ENCODE measurements around the gene OVCA2.
A peak's percentile ranks its signal among the peaks of the same experiment; 100 is the strongest.

OVCA2 gene

DNA sequence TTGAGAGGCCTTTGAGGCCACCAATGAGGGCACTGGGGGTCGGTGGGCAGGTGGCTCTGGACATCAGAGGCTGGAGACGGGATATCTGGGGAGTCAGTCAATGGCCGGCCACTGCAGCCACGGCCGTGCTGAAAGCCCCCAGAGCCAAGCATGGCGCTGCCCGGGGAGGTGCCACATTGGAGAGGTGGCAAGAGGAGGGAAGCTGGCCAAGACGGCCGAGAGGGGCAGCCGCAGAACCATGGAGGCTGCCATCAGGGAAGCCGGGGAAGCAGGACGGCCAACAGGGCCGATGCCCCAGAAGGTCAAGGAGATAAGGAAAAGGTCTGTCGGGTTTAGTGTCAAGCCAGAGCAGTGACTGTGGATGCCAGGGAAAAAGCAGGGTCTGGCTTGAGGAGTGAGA is 26.5 kb upstream of the OVCA2 start:
- no peak for DNase-seq

DNA sequence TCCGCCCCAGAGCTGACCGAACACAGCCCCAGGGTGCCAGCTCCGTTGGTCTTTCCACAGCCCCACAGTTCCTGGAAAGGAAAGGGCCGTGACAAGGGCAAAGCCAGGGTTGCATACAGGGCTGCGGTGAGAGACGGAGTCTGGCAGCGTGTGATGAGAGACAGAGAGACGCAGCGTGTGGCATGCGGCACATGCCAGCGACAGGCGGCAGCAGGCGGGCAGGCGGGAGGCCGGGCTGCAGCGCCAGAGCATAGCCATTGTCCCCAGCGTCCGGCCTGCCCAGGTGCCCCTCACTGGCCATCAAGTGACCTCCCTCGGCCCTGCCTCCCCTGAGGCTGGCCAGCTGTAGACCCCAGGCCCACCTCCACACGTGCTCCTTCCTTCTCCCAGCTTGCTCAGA is 25.3 kb upstream of the OVCA2 start:
- DNase-seq = no peak

DNA sequence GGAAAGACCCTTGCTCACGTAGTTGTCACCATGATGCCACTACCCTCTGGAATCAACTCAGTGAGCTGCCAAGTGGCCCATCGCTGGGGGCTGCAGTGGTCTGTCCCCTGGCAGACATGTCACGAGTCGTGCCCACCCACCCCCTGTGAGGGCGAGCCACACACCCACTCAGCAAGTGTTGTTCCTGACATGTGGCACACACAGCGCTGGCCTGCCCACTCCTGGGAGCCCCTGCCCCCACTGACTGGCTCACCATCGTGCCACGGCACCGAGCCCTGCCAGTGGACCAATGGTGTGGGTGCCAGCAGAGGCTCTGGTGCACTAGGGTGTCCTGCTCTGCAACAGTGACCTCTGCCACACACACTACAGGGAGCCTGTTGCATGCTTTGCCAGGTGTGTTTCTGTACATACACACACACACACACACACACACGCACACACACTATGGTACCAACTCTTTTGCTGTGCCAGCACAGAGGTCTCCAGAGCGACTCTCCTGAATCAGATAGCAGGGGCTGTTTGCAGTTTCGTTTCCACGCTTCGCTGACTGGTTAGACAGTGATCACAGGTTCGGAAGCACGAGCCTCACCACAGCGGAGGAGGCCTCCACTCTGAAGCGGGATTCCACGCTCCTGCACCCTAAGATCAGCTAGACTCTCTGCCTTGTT is 24.4 kb upstream of the OVCA2 start:
- no peak for DNase-seq

DNA sequence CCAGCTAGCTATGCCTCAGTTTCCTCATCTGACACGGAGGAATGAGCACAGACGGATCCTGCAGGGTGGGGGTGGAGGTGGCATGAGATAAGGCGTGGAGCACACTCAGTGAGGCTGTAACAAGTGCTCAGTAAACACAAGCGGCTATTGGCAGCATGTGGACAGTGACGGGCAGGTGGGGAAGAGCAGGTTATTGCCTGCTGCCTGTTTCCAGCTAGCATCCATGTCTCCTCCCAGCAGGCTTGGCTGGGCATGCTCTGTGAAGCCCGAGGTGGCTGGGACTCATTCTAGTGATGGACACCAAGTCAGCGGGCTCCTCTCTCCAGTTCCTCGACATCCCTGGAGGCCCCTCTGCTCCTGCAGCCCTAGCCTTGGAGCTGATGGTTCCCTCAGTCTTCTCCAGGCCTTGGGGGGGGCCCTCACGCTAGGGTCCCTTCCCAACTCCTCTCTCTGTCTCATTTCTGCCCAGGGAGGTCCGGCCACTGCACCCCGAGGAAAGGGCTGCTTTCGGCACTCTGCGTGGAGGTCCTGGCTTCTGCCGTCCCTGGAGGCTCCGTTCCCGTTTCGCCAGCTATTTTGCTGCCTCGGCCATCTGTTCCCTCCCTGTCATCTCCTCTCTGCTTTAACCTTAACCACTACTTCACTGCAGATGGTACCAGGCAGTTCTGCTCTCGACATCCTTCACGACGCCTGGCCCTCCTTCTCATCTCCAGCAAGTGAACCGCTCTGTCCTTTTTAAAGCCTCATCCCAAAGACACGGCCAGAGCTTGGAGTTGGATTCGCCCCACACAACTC is 22.9 kb upstream of the OVCA2 start:
- no peak for DNase-seq

DNA sequence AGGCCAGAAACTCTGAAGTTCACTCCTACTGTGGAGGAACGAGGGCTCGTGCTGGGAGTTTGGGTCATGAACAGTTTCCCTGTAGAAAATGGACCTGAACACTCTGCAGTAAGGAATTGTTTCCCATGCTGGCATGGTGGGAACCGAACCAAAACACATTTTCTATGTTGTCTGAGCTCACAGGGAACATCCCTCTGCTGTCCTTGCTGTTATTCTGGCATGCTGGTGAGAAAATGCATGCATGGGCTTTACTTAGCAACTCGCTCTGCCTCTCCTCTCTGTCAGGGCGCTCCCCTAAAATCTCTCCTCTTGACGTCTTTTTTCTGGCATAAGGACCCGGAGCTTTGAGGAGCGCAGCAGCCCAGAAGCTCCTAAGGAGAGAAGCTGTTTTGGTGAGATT is 22.1 kb upstream of the OVCA2 start:
- DNase-seq = no peak

DNA sequence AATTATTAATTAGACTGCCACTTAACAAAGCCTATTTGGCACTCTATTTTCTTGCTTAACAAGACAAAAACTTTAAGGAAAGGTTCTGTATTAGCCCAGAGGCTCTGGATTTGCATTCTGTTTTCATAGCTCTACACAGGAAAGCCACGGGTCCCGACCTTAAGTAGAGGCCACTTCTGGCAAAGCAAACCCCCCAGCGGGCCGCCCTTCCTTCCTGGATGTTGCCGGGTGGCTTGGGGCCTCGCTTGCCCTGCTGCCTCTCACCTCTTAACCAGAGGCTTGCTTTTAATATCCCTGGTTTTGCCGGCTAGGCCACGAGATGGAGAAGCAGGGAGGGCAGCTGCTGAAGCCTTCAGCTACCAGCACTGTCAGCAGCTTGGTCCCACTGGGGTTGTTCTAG is 21.1 kb upstream of the OVCA2 start:
- no peak for DNase-seq

DNA sequence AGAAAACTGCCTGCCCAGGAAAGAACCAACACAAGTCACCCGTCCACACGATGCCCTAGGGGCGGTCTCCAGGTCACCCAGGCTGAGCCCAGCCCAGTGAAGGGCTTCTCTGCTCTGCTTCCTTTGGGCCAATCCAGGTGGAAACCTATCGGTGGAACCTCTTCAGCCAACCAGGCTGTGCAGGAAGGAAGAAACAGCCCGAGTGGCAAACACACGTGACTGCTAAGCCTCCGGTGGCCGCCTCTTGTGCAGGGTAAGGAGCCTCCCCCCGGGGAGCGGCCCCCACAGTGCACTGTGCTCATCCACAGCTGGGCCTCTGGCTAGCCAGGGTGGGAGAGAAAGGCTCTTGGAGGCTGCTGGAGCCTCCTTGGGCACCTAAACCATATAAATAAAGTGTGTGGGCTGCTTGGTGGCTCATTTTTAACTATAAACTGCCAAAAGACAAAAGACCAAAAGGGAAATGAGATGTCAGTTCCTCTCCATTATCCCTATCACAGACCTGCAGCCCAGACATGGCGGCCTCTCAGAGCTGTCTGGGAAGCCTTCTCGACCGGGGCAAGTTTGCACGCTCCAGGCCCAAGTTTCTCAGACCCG is 19.1 kb upstream of the OVCA2 start:
- DNase-seq = no peak

DNA sequence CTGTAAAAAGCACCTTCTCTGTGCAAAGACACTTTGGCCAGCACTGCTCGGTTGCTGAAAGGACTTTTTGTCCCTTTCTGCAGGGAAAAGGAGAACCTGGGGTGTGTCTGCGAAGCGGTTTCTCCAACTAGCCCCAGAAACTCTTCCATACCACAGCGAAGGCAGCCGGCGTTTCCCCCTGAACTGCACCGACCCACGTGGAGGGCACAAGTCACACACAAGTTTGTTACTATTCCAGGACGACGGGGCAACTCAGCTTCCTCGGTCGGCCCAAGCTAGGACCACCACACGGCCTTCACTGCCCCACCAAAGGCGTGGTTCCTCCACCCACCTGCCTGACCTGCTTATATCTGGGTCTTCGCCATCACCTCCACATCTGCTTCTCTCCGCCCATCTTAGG is 18.6 kb upstream of the OVCA2 start:
- no peak for DNase-seq

DNA sequence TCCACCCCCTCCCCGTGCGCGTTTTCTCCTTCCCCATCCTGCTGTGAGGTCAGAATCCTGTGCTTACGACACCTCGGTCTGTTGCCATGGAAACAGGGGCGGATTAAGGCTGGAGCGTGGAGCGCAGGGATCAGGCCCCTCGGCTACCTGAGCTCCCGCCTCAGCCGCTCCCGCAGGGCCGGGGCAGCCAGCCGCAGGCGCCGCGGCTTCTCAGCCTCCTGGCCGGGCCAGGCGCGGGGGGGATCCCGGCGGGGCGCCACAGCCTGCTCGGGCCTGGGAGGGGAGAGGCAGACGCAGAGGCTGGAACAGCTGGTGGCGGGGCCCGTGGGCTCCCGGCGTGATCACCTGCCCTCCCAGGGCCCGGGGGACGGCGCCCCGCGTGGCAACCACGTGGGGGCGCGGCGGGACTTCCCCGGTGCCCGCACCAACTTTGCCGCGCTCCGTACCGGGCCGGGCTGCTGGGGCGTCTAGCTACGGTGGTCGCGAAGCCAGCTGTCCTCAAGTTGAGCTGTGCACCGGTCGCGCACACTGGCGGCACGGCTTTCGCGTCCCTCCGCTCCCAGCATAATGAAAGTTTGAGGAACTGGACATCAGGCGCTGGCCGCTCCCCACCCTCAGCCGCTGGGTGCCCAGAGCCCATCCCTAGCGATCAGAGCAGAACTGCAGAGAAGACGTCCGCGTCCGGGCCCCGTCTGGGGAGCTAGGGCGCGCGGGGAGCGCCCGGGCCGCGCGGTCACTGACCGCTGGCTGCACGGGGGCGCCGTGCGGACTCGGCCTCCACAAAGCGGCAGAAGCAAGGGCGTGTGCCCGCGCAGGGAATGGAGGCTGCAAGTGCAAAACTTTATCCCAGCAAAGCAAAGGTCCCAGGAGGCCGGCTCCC is 17.9 kb upstream of the OVCA2 start:
- no peak for DNase-seq

DNA sequence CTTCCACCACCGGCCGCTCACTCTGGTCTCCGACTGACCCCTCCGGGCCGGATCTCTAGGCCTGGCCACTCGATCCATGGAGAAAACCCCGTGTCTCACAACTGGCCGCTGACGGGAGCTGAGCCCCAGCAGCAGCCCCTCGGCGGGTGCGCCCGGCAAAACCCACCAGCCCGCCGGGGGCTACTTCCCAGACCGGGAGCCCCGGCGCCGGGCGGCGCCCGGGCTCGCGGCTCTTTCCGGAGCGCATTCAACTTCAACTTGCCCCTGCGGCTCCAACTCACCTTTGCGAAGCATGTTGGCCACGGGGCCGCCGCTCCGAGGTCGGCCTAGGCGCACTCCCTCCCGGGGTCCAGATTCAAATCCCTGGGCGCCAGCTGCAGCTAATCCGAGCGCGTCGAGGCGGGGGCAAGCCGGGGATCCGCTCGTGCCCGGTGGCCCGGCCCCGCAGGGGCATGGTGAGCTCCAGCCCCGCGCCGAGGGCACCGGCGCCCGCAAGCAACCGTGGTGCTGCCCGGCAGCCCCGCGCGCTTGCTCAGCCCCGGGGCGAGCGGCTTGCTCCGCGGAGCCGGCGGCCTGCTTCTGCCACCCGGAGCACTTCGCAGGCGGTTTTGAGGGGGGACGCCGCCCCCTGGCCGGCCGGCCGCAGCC is 17.1 kb upstream of the OVCA2 start:
- no peak for DNase-seq

DNA sequence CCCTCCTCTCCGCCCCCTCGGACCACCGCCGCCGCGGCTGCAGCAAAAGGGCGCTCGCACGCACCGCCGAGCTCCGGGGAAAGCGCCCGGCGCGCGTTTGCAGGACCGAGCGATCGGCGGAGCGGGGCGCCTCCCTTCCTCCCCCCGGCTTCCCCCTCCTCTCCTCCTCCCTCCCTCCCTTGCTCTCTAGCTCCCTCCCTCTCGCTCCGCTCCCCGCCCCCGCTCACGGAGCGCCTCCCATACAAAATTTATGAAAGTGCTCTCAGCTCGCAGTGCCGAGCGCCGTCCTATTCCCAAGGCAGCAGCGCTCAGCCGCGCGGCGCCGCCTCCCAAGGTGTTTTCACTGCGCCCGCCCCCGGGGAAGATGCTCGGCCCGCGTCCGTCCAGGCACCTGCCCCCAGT is 16.6 kb upstream of the OVCA2 start, which contains the start of gene RTN4RL1:
TSS of gene RTN4RL1 (minus strand) at position 115 of the 402 bp plus-strand sequence. CDS start 469 bp downstream, outside the sequence.
- DNase-seq = no peak

DNA sequence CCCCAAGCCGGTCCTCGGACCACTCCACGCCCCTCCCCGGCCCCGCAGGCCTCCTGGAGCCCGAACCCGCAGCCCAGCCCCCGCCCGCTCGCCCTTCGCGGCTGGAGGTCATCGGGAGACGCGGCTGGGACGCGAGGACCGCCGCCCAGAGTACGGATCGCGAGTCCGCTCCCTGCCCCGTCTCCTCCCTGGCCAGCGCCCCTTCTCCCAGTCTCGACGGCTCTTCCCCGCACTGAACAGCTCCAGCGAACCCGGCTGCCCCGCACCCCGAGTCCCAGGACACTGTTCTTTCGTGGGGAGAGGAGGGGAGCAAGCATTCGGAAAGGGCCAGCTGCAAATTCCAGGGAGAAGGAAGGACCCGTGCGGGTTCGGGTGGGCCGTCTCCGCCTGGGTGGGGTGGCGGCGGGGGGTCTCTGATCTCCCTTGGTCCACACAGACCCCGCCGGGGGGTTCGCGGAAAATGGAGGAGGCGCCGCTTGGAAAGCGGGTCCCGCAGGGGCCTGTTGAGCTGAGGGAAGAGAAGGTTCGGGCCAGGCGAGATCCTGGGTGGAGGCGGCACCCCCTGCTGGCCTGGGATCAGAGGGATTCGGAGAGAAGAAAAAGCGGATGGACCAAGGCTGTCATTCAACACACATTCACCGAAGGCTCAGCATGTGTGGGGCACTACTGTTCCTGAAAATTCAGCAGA is 16.1 kb upstream of the OVCA2 start:
- no peak for DNase-seq

DNA sequence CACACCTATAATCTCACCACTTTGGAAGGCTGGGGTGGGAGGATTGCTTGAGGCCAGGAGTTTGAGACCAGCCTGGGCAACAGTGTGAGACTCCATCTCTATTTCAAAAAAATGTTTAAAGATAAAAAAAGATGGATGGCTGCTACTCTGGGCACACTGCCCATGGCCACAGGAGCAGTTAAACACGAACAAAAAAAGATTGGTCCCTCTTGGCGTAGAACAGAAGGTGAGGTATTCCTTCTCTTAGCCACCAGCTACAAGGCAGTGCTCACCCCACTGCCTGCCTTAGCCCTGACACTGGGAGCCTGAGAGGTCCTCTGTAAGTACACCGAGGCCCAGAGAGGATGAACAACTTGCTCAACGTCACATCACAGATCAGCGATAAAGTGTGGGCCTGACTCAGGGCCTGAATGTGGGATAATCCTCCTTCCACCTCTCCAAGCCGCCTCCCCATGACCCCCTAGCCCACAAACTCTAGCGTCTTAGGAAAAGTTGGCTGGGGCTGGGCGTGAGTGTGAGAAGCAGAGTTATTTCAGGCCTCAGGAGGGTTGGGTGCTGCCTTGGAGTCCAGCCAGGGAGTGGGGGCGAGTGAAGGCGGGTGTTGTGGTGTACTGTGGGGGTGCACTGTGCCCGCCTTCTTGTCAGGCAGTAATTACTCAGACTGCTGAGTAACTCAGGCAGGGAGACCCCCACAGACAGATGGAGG is 14.1 kb upstream of the OVCA2 start:
- DNase-seq = no peak

DNA sequence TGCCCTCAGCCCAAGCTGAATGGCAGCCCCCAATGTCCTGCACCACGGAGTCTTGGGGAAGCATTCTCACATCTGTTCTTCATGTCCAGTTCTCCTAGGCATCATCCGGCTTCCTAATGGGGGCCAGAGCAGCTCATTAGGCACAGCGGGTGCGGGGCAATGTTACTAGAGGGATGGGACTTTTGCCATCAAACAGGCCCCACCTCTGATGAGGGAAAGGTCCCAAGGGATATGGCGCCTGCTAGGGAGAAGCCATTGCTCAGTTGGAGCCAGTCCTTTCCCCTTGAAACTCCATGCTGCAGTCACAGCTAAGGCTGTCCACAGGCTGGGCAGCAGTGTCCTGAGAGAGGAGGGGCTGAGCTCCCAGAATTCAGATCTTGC is 13.6 kb upstream of the OVCA2 start:
- no peak for DNase-seq

DNA sequence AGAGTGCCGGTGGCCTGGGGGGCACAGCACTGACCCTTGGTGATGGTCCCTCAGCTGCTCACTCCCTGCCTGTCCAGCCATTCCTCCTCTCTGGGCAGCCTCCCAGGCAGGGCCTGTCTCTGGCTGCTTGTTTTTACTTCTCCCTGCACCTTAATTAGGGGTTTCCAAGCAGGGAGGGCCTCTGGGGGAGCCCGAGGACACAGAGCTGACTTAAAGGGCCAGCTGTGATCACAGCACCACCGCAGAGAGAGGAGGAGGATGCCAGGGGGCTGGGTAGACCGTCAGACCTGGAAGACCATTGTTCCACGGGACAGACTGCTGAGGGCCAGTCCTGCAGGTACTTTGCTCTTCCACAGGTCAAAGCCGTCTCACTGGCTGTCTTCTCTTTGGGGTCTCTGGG is 13.1 kb upstream of the OVCA2 start:
- DNase-seq = no peak

DNA sequence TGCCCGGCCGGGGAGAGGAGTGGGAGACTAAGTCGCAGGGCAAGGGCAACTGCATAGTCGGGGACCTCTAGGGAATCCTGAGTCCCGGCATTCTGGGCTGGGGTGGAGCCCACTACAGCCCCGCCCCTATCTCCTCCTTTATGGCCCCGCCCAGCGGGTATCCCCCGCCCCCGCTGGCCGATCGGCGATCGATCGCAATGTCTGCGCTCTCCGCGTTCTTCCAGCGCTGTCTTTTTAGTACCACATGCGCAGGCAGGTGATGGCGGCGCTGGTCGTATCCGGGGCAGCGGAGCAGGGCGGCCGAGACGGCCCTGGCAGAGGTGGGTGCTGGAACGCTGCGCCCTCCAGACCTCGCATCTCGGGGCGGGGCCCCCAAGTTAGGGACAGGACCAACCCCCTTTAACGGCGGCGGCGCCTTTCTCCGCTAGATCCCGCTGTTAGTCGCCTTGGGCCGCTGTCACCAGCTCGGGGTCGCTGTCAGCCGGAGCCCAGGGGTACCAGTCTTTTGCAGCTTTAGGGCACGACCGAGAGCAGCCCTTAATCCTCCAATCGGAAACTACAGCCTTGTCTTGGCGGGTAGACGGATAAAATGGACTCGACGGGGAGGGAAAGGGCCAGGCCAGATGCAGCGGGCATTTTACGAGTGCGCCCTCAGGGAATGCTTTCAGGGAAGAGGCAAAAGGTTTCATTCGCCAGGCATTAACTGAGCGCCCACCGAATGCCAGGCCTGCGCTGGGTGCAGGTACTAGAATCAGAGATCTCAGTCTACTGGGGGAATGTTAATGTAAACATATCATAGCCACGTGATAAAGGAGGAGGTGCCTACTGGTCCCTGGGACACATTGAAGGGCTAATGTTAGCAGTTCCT is 11.7 kb upstream of the OVCA2 start, which contains the start of gene DPH1:
TSS of gene DPH1 (plus strand) at position 243 of the 868 bp plus-strand sequence. CDS start at position 260, 17 bp downstream.
- DNase-seq = peak; percentile 32

DNA sequence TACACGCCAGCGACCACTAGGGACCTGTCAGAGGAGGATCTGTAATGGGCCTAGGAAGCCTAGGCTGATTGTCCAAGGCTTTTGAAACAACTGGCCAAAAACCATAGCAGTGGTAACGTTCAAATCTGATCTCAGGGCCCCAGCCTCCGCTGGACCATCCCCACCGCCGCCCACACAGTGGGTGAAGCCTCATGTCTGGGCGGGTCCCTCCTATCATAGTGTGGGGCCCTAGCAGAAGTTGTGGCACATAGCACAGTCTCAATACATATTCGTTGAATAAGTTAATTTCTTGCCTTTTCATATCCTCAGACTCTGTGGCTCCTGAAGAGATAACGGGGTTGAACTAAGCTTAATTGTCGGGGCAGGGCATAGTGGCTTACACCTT is 11.1 kb upstream of the OVCA2 start:
- DNase-seq = no peak

DNA sequence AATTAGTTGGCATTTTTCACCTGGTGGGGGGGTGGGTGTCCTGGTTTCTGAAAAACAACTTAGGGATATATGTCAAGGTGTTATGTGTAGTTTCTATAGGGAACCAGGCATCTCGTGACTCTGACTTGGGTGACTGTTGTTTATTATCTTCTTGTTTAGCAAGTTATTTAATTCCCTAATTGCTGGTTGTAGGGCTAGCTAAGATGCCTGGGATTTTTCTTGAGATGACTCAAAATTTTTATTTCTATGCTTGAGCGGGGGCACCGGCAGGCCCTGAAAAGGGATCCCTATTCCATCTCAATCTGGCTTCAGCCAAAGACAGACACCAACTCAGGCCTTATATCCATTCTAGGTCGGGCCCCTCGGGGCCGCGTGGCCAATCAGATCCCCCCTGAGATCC is 8.7 kb upstream of the OVCA2 start:
- DNase-seq = no peak

DNA sequence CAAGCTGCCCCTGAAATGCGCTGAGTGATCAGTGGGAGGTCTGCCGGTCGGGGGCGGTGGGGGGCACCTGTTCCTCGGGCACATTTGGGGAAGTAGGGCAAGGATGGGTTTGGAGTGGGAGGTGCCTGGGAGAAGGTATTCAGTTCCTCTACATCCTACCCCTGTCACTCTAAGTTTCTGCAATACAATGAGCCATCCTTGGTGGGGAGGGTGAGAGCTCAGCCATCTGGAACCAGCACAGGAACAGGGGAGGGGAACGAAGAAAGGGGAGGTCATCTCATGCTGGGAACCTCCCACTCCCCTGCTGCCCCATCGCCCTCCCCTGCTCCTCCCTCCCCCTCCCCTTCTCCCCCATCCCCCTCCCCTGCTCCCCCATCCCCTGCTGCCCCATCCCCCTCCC is 7.7 kb upstream of the OVCA2 start:
- no peak for DNase-seq

DNA sequence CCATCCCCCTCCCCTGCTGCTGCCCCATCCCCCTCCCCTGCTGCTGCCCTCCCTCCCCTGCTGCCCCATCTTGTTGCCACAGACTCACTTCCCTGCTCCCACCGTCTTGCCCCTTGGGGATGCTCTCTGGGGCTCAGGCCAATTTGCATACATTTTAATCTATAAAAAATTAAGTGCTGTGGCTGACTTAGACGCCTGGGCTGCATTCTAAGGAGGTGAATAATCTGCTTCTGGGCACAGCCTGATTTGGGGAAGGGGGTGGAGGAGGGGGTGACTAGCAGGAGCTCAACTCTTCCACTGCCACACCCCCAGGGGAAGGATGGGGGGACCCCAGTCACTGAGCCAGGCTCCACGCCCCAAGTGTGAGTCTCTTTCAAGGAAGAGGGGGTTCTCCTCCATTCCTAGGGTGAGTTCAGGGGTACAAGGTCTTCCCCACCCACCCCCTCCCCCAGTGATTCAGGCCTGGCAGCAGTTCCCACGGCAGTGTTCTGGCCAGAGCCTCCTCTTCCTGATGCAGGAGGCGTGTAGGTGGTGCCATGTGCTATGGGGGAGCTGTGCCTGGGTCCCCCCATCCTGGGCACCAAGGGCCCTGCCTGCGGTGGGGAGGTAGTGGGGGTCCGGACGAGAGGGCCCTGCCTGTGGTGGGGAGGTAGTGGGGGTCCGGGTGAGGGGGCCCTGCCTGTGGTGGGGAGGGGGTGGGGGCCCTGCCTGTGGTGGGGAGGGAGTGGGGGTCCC is 6.8 kb upstream of the OVCA2 start:
- no peak for DNase-seq
